Activated CD4-positive, alpha-beta T cell treated with anti-CD3 and anti-CD28 coated beads, Interleukin-2, amount 10 ng/mL, durations not matched to agents 24 days and 14 days (primary cell): ENCODE results near the gene TMEM184C. TPM values are rescaled to one million over a fixed set of nuclear protein-coding genes. Genes with fewer than 3 reads are reported as not detected.

Experiments used
- DNase-seq: peaks from one replicate; pipeline ENCODE4 v3.0.0; 2022
- H3K27ac Mint-ChIP-seq: one replicate; pipeline ENCODE4 v1.8.0; 2022; ENCODE audit warnings: mild to moderate bottlenecking, mixed read lengths
- H3K27me3 Mint-ChIP-seq: one replicate; pipeline ENCODE4 v1.8.0; 2022; ENCODE audit warnings: mixed read lengths
- H3K36me3 Mint-ChIP-seq: one replicate; pipeline ENCODE4 v1.8.0; 2022; ENCODE audit warnings: low read depth, mild to moderate bottlenecking, mixed read lengths
- H3K4me1 Mint-ChIP-seq: one replicate; pipeline ENCODE4 v1.8.0; 2021; ENCODE audit warnings: mixed read lengths
- H3K4me3 Mint-ChIP-seq: one replicate; pipeline ENCODE4 v1.8.0; 2022; ENCODE audit warnings: mild to moderate bottlenecking, moderate library complexity, mixed read lengths
- H3K9me3 Mint-ChIP-seq: one replicate; pipeline ENCODE4 v1.8.0; 2021; ENCODE audit warnings: mixed read lengths
- intact Hi-C: fragments of 100-400 bp; cut with micrococcal nuclease; formaldehyde crosslinking; loops from one replicate; pipeline ENCODE4 v1.15.1; 2023
- total RNA-seq: library from RNA; stranded (reverse); gene quantifications from 2 replicates; pipeline ENCODE4 v1.2.3, GENCODE V29; 2022

The TMEM184C gene
- total RNA-seq, 1 donor from 2014 or later: 18.3 TPM

- intact Hi-C loops: no loop called here
- Mint-ChIP-seq H3K4me1 (peaks cover 13% of the 10 kb centered on the region), H3K36me3 (peaks cover 52% of the 10 kb centered on the region), H3K4me3 (no peak overlapping the region), H3K27ac (no peak overlapping the region), H3K9me3 (no peaks in the 10 kb centered on the region), H3K27me3 (no peaks in the 10 kb centered on the region)
- no peak for DNase-seq
Measured at GRCh38 chr4:147644471-147644870, 27.3 kb downstream of the TMEM184C start.

- Mint-ChIP-seq H3K9me3 (peaks cover 4% of the 10 kb centered on the region), H3K4me1 (peaks cover 14% of the 10 kb centered on the region), H3K27me3 (no peaks in the 10 kb centered on the region), H3K27ac (no peak overlapping the region), H3K36me3 (peaks cover 52% of the 10 kb centered on the region), H3K4me3 (no peak overlapping the region)
- no peak for DNase-seq
- intact Hi-C loops: no loop called here
Measured at GRCh38 chr4:147645099-147645498, 27.9 kb downstream of the TMEM184C start.

- Mint-ChIP-seq H3K27ac (no peak overlapping the region), H3K36me3 (peaks cover 33% of the 10 kb centered on the region), H3K4me1 (peaks cover 18% of the 10 kb centered on the region), H3K4me3 (no peak overlapping the region), H3K27me3 (no peaks in the 10 kb centered on the region), H3K9me3 (peaks cover 4% of the 10 kb centered on the region)
- DNase-seq: no peak
- intact Hi-C loops: no loop called here
Measured at GRCh38 chr4:147648656-147649055, 31.5 kb downstream of the TMEM184C start.

GRCh38 chr4:147651563-147651962 lies 34.4 kb downstream of the TMEM184C start:
- H3K4me1 Mint-ChIP-seq: peaks cover 13% of the 10 kb centered on the region
- H3K9me3 Mint-ChIP-seq: peaks cover 4% of the 10 kb centered on the region
- H3K27me3 Mint-ChIP-seq: no peaks in the 10 kb centered on the region
- intact Hi-C loops: no loop called here
- no peak for DNase-seq
- no peak overlapping the region for H3K4me3 Mint-ChIP-seq
- peaks cover 37% of the 10 kb centered on the region for H3K36me3 Mint-ChIP-seq
- no peak overlapping the region for H3K27ac Mint-ChIP-seq

- Mint-ChIP-seq H3K27ac (no peak overlapping the region), H3K36me3 (peaks cover 23% of the 10 kb centered on the region), H3K9me3 (no peaks in the 10 kb centered on the region), H3K4me1 (peaks cover 3% of the 10 kb centered on the region), H3K27me3 (no peaks in the 10 kb centered on the region), H3K4me3 (no peak overlapping the region)
- intact Hi-C loops: no loop called here
- no peak for DNase-seq
Measured at GRCh38 chr4:147655639-147656038, 38.4 kb downstream of the TMEM184C start.

GRCh38 chr4:147658501-147658900 lies 41.3 kb downstream of the TMEM184C start:
- intact Hi-C loops: no loop called here
- Mint-ChIP-seq H3K4me3 (no peak overlapping the region), H3K4me1 (no peaks in the 10 kb centered on the region), H3K9me3 (no peaks in the 10 kb centered on the region), H3K27me3 (no peaks in the 10 kb centered on the region), H3K27ac (no peak overlapping the region), H3K36me3 (peaks cover 19% of the 10 kb centered on the region)
- no peak for DNase-seq

GRCh38 chr4:147674073-147674472 lies 56.9 kb downstream of the TMEM184C start:
- no peaks in the 10 kb centered on the region for H3K27me3 Mint-ChIP-seq
- H3K27ac Mint-ChIP-seq: no peak overlapping the region
- H3K9me3 Mint-ChIP-seq: no peaks in the 10 kb centered on the region
- no peak overlapping the region for H3K4me3 Mint-ChIP-seq
- no peaks in the 10 kb centered on the region for H3K4me1 Mint-ChIP-seq
- intact Hi-C loops: no loop called here
- no peak for DNase-seq
- peaks cover 31% of the 10 kb centered on the region for H3K36me3 Mint-ChIP-seq

- intact Hi-C loops: no loop called here
- Mint-ChIP-seq H3K36me3 (peaks cover 32% of the 10 kb centered on the region), H3K27me3 (no peaks in the 10 kb centered on the region), H3K9me3 (no peaks in the 10 kb centered on the region), H3K27ac (no peak overlapping the region), H3K4me1 (no peaks in the 10 kb centered on the region), H3K4me3 (no peak overlapping the region)
- no peak for DNase-seq
Measured at GRCh38 chr4:147674496-147674895, 57.3 kb downstream of the TMEM184C start.

GRCh38 chr4:147678106-147678505 lies 60.9 kb downstream of the TMEM184C start:
- no peak overlapping the region for H3K27ac Mint-ChIP-seq
- DNase-seq: no peak
- intact Hi-C loops: no loop called here
- peaks cover 16% of the 10 kb centered on the region for H3K36me3 Mint-ChIP-seq
- H3K4me3 Mint-ChIP-seq: no peak overlapping the region
- no peaks in the 10 kb centered on the region for H3K27me3 Mint-ChIP-seq
- H3K4me1 Mint-ChIP-seq: peaks cover 13% of the 10 kb centered on the region
- no peaks in the 10 kb centered on the region for H3K9me3 Mint-ChIP-seq

- intact Hi-C loops: no loop called here
- Mint-ChIP-seq H3K4me1 (peaks cover 16% of the 10 kb centered on the region), H3K9me3 (no peaks in the 10 kb centered on the region), H3K27me3 (no peaks in the 10 kb centered on the region), H3K4me3 (no peak overlapping the region), H3K36me3 (peaks cover 17% of the 10 kb centered on the region), H3K27ac (no peak overlapping the region)
- peak; percentile 60 for DNase-seq
Measured at GRCh38 chr4:147678796-147679549, 61.8 kb downstream of the TMEM184C start.

GRCh38 chr4:147682755-147683154 lies 65.6 kb downstream of the TMEM184C start:
- no peaks in the 10 kb centered on the region for H3K9me3 Mint-ChIP-seq
- H3K27ac Mint-ChIP-seq: peak overlapping the region; percentile 97
- DNase-seq: no peak
- H3K4me1 Mint-ChIP-seq: peaks cover 25% of the 10 kb centered on the region
- intact Hi-C loops: no loop called here
- H3K27me3 Mint-ChIP-seq: peaks cover 8% of the 10 kb centered on the region
- peaks cover 13% of the 10 kb centered on the region for H3K36me3 Mint-ChIP-seq
- peak overlapping the region; percentile 99 for H3K4me3 Mint-ChIP-seq

GRCh38 chr4:147683188-147683591 lies 66.0 kb downstream of the TMEM184C start:
- Mint-ChIP-seq H3K9me3 (no peaks in the 10 kb centered on the region), H3K27me3 (peaks cover 8% of the 10 kb centered on the region), H3K4me1 (peaks cover 25% of the 10 kb centered on the region), H3K36me3 (peaks cover 11% of the 10 kb centered on the region), H3K27ac (peak overlapping the region; percentile 97), H3K4me3 (peak overlapping the region; percentile 99)
- intact Hi-C loops: no loop called here
- peak; percentile 72 for DNase-seq

- H3K36me3 Mint-ChIP-seq: peaks cover 5% of the 10 kb centered on the region
- H3K4me1 Mint-ChIP-seq: peaks cover 28% of the 10 kb centered on the region
- intact Hi-C loops: loop anchor here (1.0 kb wide), 3 partner anchors 47 to 758 kb away; partner anchors contain the start of genes NR3C2 and TMEM184C
- H3K9me3 Mint-ChIP-seq: no peaks in the 10 kb centered on the region
- peak; percentile 97 for DNase-seq
- H3K27ac Mint-ChIP-seq: peak within 1 kb of the TSS; percentile 97
- H3K27me3 Mint-ChIP-seq: peaks cover 8% of the 10 kb centered on the region
- peak within 1 kb of the TSS; percentile 99 for H3K4me3 Mint-ChIP-seq
Measured at GRCh38 chr4:147683717-147684700, 66.8 kb downstream of the TMEM184C start, which contains the start of gene PRMT9. Gene PRMT9 (minus strand): TSS chr4:147684163. CDS start chr4:147683987, 176 bp downstream.

- peaks cover 13% of the 10 kb centered on the region for H3K4me1 Mint-ChIP-seq
- no peaks in the 10 kb centered on the region for H3K9me3 Mint-ChIP-seq
- peaks cover 14% of the 10 kb centered on the region for H3K27me3 Mint-ChIP-seq
- no peak overlapping the region for H3K4me3 Mint-ChIP-seq
- intact Hi-C loops: no loop called here
- H3K27ac Mint-ChIP-seq: no peak overlapping the region
- no peaks in the 10 kb centered on the region for H3K36me3 Mint-ChIP-seq
- peak; percentile 58 for DNase-seq
Measured at GRCh38 chr4:147689067-147689466, 71.9 kb downstream of the TMEM184C start.
